IPS-NIHi7 (cell line): ENCODE data around the gene TSPEAR.
"Not testable (repeated sequence)": the region's sequence is repeated elsewhere in the genome, so short reads cannot be mapped to it uniquely, and the experiment has no call there.

Experiments
- DNase-seq: peaks from one replicate; pipeline ENCODE4 v3.0.0; 2012; ENCODE audit warnings: mixed read lengths; ENCODE audit errors: extremely low spot score

The TSPEAR gene

GRCh38 chr21:44603911-44604310 lies 107.5 kb downstream of the TSPEAR start:
- DNase-seq, result no peak

GRCh38 chr21:44603109-44603875 lies 108.1 kb downstream of the TSPEAR start:
- no peak for DNase-seq

GRCh38 chr21:44602463-44602850 lies 108.9 kb downstream of the TSPEAR start:
- DNase-seq, result no peak

GRCh38 chr21:44601596-44602462 lies 109.5 kb downstream of the TSPEAR start:
- DNase-seq, result no peak

- DNase-seq, result not testable (repeated sequence)
Measured at GRCh38 chr21:44601091-44601490, 110.3 kb downstream of the TSPEAR start.

GRCh38 chr21:44600118-44600978 lies 111.0 kb downstream of the TSPEAR start, which contains the start of gene KRTAP10-7:
Gene KRTAP10-7 (plus strand): TSS chr21:44600597. CDS start chr21:44600622, 25 bp downstream.
- not testable (repeated sequence) for DNase-seq

GRCh38 chr21:44599264-44600029 lies 111.9 kb downstream of the TSPEAR start:
- no peak for DNase-seq

- DNase-seq, result no peak
Measured at GRCh38 chr21:44598061-44598460, 113.3 kb downstream of the TSPEAR start.

- no peak for DNase-seq
Measured at GRCh38 chr21:44596068-44596725, 115.2 kb downstream of the TSPEAR start.

- DNase-seq, result no peak
Measured at GRCh38 chr21:44595524-44595923, 115.8 kb downstream of the TSPEAR start.

GRCh38 chr21:44594406-44594916 lies 116.9 kb downstream of the TSPEAR start:
- DNase-seq, result no peak

GRCh38 chr21:44593598-44594405 lies 117.6 kb downstream of the TSPEAR start:
- no peak for DNase-seq

- DNase-seq, result no peak
Measured at GRCh38 chr21:44592446-44593311, 118.7 kb downstream of the TSPEAR start, which contains the start of gene KRTAP10-6. Gene KRTAP10-6 (minus strand): TSS chr21:44592505. CDS start chr21:44592484, 21 bp downstream.

GRCh38 chr21:44591801-44592130 lies 119.6 kb downstream of the TSPEAR start:
- DNase-seq, result not testable (repeated sequence)

- DNase-seq, result not testable (repeated sequence)
Measured at GRCh38 chr21:44590897-44591800, 120.2 kb downstream of the TSPEAR start.

- no peak for DNase-seq
Measured at GRCh38 chr21:44590311-44590721, 121.1 kb downstream of the TSPEAR start.

- no peak for DNase-seq
Measured at GRCh38 chr21:44589586-44590305, 121.6 kb downstream of the TSPEAR start.
